Renal cortex interstitium (tissue), 3 donors: ENCODE measurements around the gene VSIG2. TPM values are rescaled to one million over a fixed set of nuclear protein-coding genes. Genes with fewer than 3 reads are reported as not detected.

ENCODE experiments used
- polyA plus RNA-seq, 3 donors: library from polyadenylated mRNA; unstranded; fragments of 120-200 nt; gene quantifications; one replicate each; pipeline ENCODE4 v1.2.1, GENCODE V29; 2013; ENCODE audit not compliant: insufficient read length in 3 of 3

Gene VSIG2
- polyA plus RNA-seq, 3 donors: 4.9 to 7.1 (median 5.9) TPM

Other genes with a start within 250 kb of the VSIG2 start
- not detected for gene OR8B12, start 208.6 kb downstream of the VSIG2 start, polyA plus RNA-seq
- gene OR8A1, start 182.3 kb downstream of the VSIG2 start, polyA plus RNA-seq: under 1 TPM in 1 of 3 donors, not detected in 2; 0.03 TPM
- not detected for gene PANX3, start 140.8 kb downstream of the VSIG2 start, polyA plus RNA-seq
- gene TBRG1, start 129.4 kb downstream of the VSIG2 start, polyA plus RNA-seq: 10 to 100 TPM; 25.9 to 41.5 (median 30.3) TPM
- 10 to 100 TPM; 27.0 to 33.5 (median 31.9) TPM for gene SIAE, start 78.5 kb downstream of the VSIG2 start, polyA plus RNA-seq
- 10 to 100 TPM; 20.1 to 28.4 (median 21.8) TPM for gene SPA17, start 78.4 kb downstream of the VSIG2 start, polyA plus RNA-seq
- 10 to 100 TPM; 14.3 to 26.3 (median 18.8) TPM for gene NRGN, start 12.3 kb downstream of the VSIG2 start, polyA plus RNA-seq
- gene ESAM, start 10.0 kb upstream of the VSIG2 start, polyA plus RNA-seq: 10 to 100 TPM; 56.1 to 72.4 (median 68.1) TPM
- gene MSANTD2, start 48.2 kb upstream of the VSIG2 start, polyA plus RNA-seq: 10 to 100 TPM; 26.5 to 42.6 (median 30.0) TPM
- gene ROBO3, start 113.2 kb upstream of the VSIG2 start, polyA plus RNA-seq: 10 to 100 TPM; 18.6 to 34.6 (median 22.7) TPM
- 10 to 100 TPM; 16.2 to 21.6 (median 20.0) TPM for gene ROBO4, start 145.6 kb upstream of the VSIG2 start, polyA plus RNA-seq
- 1 to 10 TPM in 2 of 3 donors, under 1 TPM in 1; 0.91 to 1.9 (median 1.1) TPM for gene HEPN1, start 167.0 kb upstream of the VSIG2 start, polyA plus RNA-seq
- 1 to 10 TPM; 1.5 to 3.1 (median 1.7) TPM for gene HEPACAM, start 183.8 kb upstream of the VSIG2 start, polyA plus RNA-seq
- 1 to 10 TPM; 3.6 to 4.1 (median 4.0) TPM for gene CCDC15, start 201.9 kb upstream of the VSIG2 start, polyA plus RNA-seq